Measurements from ENCODE around the gene ZNF26.

DNA sequence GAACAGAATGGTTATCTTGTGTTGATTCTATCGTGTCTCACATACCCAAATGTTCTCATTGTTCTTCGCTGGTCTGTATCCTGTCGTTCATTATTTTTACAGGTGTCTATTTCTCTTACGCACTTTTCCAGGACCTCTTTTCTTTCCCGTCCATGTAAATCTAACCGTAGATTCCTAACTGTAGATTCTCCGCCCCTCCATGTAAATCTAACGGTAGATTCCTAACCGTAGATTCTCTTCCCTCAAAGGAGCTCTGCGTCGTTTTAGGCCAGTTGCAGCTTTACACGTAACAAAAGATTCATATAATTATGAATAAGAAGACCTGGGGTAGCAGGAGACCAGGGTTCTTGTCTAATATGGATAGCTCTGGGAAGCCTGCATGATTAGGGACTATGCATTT is 20.4 kb upstream of the ZNF26 start:
- no peak for TF ChIP-seq POLR2A (IDR thresholded peaks at IDR 0.05)
- TF ChIP-seq, protein P1, sequence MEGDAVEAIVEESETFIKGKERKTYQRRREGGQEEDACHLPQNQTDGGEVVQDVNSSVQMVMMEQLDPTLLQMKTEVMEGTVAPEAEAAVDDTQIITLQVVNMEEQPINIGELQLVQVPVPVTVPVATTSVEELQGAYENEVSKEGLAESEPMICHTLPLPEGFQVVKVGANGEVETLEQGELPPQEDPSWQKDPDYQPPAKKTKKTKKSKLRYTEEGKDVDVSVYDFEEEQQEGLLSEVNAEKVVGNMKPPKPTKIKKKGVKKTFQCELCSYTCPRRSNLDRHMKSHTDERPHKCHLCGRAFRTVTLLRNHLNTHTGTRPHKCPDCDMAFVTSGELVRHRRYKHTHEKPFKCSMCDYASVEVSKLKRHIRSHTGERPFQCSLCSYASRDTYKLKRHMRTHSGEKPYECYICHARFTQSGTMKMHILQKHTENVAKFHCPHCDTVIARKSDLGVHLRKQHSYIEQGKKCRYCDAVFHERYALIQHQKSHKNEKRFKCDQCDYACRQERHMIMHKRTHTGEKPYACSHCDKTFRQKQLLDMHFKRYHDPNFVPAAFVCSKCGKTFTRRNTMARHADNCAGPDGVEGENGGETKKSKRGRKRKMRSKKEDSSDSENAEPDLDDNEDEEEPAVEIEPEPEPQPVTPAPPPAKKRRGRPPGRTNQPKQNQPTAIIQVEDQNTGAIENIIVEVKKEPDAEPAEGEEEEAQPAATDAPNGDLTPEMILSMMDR (IDR thresholded peaks at IDR 0.05), result no peak
